IPS-NIHi7 (cell line): ENCODE results near the gene ANKRD42.
"Not testable (repeated sequence)": the region's sequence is repeated elsewhere in the genome, so short reads cannot be mapped to it uniquely, and the experiment has no call there.

ENCODE experiments used
- DNase-seq: peaks from one replicate; pipeline ENCODE4 v3.0.0; 2012; ENCODE audit warnings: mixed read lengths; ENCODE audit errors: extremely low spot score

The ANKRD42 gene

DNA sequence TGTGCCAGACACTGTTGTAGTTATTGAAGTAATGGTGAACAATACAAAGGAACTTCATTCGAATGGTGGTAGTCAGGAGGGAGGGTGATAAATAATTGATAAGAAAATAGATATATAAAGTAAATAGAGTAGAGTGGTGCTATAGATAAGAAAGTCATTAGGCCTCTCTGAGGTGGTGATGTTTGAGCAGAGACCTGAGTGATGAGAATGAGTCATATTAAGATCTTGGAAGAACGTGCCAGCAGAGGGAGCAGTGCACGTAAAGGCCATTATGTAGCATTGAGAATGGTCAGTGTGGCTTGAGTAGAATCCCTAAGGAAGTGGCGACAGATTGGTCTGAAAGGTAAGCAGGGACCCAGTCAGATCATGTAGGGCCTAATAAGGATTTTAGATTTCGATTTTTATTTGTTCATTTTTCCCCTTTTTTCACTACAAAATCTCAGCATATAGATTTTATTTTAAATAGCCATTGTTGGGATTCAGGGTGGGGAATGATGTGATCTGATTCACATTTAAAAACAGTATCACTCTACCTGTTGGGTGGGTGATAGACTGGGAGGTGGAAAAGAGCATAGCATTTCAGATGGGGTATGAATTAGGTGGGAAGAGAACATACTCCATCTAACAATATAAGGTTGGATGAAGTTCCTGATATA lies 47.9 kb downstream of the ANKRD42 start:
- peak; percentile 70 for DNase-seq

GRCh38 chr11:83249445-83249844 lies 55.9 kb downstream of the ANKRD42 start:
- DNase-seq, result no peak

GRCh38 chr11:83249972-83250593 lies 56.6 kb downstream of the ANKRD42 start:
- DNase-seq, result peak; percentile 32

DNA sequence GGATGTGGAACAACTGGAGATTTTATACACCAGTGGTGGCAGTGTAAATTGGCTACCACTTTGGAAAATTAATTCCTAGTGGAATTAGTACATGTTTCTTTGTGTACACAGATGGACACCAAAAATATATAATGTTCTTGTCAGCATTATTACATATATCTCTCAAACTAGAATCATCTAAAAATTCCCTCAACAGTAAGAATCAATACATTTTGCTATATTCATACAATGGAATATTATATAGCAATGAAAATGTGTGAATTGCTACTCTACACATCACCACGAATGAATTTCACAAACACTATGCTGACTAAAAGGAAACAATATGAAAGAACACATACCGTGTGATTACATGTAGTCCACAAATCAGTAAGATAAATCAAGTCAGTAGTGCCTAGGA lies 58.8 kb downstream of the ANKRD42 start:
- no peak for DNase-seq

- DNase-seq, result no peak
Observed at GRCh38 chr11:83252941-83253340, 59.4 kb downstream of the ANKRD42 start.

DNA sequence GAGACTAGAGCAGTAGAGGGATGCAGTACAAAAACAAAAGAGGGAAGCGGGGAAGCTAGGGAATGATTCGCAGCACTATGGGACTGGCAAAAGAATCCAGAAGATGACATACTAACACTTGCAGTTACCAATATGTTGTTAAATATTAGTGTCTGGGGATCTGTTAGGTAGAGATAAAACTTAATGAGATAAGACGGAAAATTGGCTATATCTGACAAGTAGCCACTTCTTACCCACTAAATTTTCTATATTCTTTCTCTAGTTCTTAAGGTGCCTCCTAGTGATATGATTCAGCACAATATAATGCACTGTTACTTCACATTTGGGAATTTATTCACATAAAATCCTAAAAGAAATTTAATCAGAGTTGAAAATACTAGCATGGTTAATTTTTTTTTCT lies 61.9 kb downstream of the ANKRD42 start:
- no peak for DNase-seq

DNA sequence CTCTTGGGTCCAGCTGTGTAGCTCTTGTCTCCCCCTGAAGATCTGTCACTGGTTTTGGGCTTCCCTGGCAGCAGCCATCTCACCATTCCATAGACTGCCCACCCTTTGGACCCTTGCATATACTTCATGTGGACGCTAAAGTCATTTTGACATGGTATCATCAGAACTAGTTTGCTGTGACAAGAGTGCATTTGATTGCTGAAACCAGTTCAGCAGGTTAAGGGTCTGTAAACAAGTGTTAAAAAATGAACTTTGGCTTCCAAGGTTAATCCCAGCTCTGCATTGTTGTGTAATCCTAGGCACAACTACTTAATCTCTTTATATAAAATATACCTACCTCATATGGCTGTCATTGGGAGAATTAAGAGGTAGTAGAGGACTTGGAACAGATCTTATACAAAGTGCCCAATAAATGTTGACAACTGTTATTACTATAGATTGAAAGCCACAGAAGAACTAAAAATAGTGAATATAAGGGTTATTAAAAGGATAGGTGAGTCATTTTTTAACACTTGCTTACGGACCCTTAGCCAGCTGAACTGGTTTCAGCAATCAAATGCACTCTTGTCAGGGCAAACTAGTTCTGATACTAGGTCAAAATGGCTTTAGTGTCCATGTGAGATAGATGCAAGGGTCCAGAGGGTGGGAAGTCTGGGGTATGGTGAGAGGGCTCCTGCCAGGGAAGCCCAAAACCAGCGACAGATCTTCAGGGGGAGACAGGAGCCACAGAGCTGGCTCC lies 63.3 kb downstream of the ANKRD42 start:
- DNase-seq, result no peak

- no peak for DNase-seq
Observed at GRCh38 chr11:83257761-83258168, 64.3 kb downstream of the ANKRD42 start.

DNA sequence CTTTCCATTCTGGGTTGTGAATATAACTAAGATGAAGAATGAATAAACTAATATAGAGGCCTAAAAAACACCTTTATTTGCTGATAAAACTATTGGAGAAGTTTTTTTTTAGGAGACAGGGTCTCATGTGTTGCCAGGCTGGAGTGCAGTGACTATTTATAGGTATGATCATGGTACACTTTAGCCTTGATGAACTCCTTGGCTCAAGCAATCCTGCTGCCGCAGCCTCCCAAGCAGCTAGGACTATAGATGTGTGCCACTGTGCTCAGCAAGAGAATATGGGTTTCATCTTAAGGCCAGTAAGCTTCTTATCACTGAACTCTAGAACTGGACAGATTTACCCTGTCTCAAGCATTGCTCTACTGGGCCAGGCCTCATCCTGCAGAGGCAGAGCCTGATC lies 66.0 kb downstream of the ANKRD42 start:
- DNase-seq, result no peak

DNA sequence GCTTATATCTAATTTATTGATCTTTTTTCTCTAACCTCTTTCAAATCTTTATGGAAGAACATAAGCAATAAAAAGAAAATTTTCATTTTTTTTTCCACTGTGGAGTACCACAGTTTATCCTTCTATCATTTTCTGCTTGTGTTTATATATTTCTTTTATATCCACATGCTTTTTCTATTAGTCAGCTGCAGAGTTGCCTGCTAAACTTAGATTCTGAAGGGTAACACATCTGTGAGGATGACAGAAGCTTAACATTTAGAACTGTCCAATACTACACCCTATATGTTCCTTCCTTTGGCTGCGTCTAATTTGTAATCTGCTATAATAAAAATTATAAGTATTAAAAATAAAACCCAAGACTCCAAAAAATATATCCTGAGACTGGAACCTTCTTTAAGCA lies 71.8 kb downstream of the ANKRD42 start:
- no peak for DNase-seq

GRCh38 chr11:83269080-83269479 lies 75.6 kb downstream of the ANKRD42 start:
- not testable (repeated sequence) for DNase-seq

GRCh38 chr11:83271734-83272133 lies 78.2 kb downstream of the ANKRD42 start:
- not testable (repeated sequence) for DNase-seq

DNA sequence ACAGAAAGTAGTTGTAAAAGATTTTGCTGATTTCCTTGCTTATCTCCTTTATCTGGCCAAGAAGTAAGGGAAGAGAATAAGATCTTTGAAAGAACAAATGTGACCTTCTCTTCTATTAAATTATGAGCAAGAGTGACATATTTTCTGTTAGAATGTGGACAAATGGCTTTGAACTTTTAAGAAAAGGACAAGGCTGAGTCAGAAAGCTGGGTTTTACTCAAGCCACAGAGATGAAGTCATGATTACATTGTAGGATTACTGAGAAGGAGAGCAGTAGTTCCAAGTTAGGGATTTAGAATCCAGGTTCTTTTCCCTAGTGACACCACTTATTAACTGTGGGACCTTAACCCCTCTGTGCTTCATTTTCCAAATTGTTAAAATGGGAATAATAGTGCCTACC lies 79.1 kb downstream of the ANKRD42 start:
- DNase-seq, result no peak

- DNase-seq, result no peak
Observed at GRCh38 chr11:83275888-83276641, 82.6 kb downstream of the ANKRD42 start.

DNA sequence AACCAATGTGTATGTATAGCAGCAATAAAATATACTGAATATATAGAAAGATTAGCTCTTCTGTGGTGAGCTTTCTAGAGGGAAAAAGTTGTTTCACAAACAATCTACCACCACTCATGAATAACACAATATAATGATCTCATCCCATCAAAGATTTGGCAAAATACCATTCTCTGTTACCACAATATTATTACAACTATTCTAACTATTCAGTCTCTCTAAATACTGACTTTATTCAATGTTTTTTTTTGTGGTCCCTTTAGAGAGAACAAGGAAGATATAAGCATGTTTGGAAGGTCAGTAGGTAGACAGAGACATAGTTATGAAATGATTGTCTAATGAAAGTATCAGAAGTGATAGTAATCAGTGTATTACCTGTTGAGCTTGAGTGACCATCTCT lies 84.8 kb downstream of the ANKRD42 start:
- no peak for DNase-seq

GRCh38 chr11:83280256-83280655 lies 86.7 kb downstream of the ANKRD42 start:
- no peak for DNase-seq

GRCh38 chr11:83282084-83282716 lies 88.7 kb downstream of the ANKRD42 start:
- DNase-seq, result no peak

DNA sequence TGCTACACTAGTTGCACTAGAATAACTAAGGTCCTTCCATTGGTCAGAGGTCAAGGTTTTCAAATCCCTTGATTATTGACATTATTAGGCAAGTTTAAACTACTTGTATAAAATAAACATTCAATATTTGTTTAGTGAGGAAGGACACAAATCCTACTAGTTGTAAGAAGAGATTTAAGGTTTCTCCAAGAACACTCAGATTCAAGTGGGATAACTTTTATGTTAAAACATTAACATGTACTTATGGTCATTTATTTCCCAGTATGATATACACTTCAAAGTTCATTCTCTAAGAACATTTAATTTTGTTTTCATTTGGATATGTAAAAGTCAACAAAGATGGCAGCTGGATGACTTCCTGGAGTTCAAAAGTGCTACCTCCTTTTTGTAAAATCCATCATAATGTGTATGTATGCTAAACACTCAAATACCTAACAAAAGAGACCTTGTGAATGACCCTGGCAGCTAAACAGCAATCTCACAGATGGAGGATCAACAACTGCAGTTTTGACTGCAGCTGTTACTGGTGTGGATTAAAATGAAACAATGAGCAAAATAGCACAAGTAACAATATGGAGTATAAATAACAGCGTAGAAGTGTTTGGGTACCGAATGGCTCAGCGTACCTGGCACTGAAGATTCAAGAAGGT lies 91.1 kb downstream of the ANKRD42 start:
- no peak for DNase-seq

GRCh38 chr11:83285151-83285770 lies 91.7 kb downstream of the ANKRD42 start:
- no peak for DNase-seq

- peak; percentile 93 for DNase-seq
Observed at GRCh38 chr11:83285771-83286528, 92.4 kb downstream of the ANKRD42 start, which contains the start of gene CCDC90B. Gene CCDC90B, minus strand, starts transcription at chr11:83286367. Its CDS starts 395 bp downstream, at chr11:83285972.
